IMR-90 (cell line): Measurements from ENCODE around the gene CAND1. TPM values are rescaled to one million over a fixed set of nuclear protein-coding genes. Genes with fewer than 3 reads are reported as not detected.

Experiments used
- ATAC-seq: fragments of 200-7000 bp; cut with Tn5 transposase; 2 replicates; pipeline ENCODE4 v1.9.1; 2020; ENCODE audit warnings: low read depth, mild to moderate bottlenecking, moderate library complexity
- BruUV-seq: library from RNA; stranded (reverse); fragments of 400-500 nt; replicated peaks from 2 replicates; lab custom pipeline; 2021; lab: Mats Ljungman, UMichigan
- CTCF ChIA-PET: fragments of 300-600 bp; formaldehyde crosslinking; extraction: SDS; loops from one replicate; lab custom pipeline; 2021; ENCODE audit warnings: antibody characterized with exemption; lab: Yijun Ruan, JAX
- POLR2A ChIA-PET: fragments of 300-600 bp; sonication (Branson Sonifier 250); formaldehyde crosslinking; loops from one replicate; lab custom pipeline; 2022; ENCODE audit warnings: antibody characterized with exemption; ENCODE audit not compliant: unreplicated experiment; lab: Charles Lee
- DNase-seq: peaks from one replicate; pipeline ENCODE4 v3.0.0; 2013
- H2AFZ ChIP-seq: replicated peaks from 2 replicates; pipeline ENCODE3; 2013; ENCODE audit warnings: low read length, mild to moderate bottlenecking; ENCODE audit not compliant: poor library complexity
- H2AK5ac ChIP-seq: 2 replicates; pipeline ENCODE4 v1.6.1; 2013; ENCODE audit warnings: low read depth, low read length, inconsistent platforms
- H2AK9ac ChIP-seq: replicated peaks from 2 replicates; pipeline ENCODE3; 2013; ENCODE audit warnings: mild to moderate bottlenecking, low read depth, low read length, moderate library complexity; ENCODE audit not compliant: poor library complexity
- H2BK120ac ChIP-seq: 2 replicates; pipeline ENCODE4 v1.6.1; 2013; ENCODE audit warnings: low read depth, low read length, inconsistent platforms
- H2BK15ac ChIP-seq: 3 replicates; pipeline ENCODE4 v1.6.1; 2013; ENCODE audit warnings: low read depth, low read length, inconsistent platforms
- H2BK20ac ChIP-seq: 2 replicates; pipeline ENCODE4 v1.6.1; 2013; ENCODE audit warnings: low read depth, mild to moderate bottlenecking, inconsistent platforms, low read length, moderate library complexity
- H2BK5ac ChIP-seq: 2 replicates; pipeline ENCODE4 v1.6.1; 2013; ENCODE audit warnings: mild to moderate bottlenecking, low read depth, low read length, inconsistent platforms; ENCODE audit not compliant: poor library complexity, severe bottlenecking
- H3K14ac ChIP-seq: replicated peaks from 2 replicates; pipeline ENCODE4 v1.6.1; 2013; ENCODE audit warnings: low read depth, low read length, inconsistent platforms
- H3K18ac ChIP-seq: 2 replicates; pipeline ENCODE4 v1.6.1; 2013; ENCODE audit warnings: low read depth, low read length, control low read depth
- H3K23ac ChIP-seq: 2 replicates; pipeline ENCODE4 v1.6.1; 2013; ENCODE audit warnings: low read depth, low read length, inconsistent platforms
- H3K27ac ChIP-seq: 2 replicates; pipeline ENCODE4 v1.5.1; 2013; ENCODE audit warnings: mild to moderate bottlenecking, control low read depth, low read length; ENCODE audit not compliant: insufficient read depth
- H3K27me3 ChIP-seq: 2 replicates; pipeline ENCODE4 v1.6.1; 2013; ENCODE audit warnings: low read length; ENCODE audit not compliant: control insufficient read depth, insufficient read depth
- H3K36me3 ChIP-seq: 2 replicates; pipeline ENCODE4 v1.6.1; 2013; ENCODE audit warnings: low read length, mixed read lengths; ENCODE audit not compliant: control insufficient read depth, insufficient read depth
- H3K4ac ChIP-seq: 2 replicates; pipeline ENCODE4 v1.6.1; 2013; ENCODE audit warnings: low read depth, low read length, inconsistent platforms
- H3K4me1 ChIP-seq: 2 replicates; pipeline ENCODE4 v1.6.1; 2013; ENCODE audit warnings: low read length, mixed read lengths; ENCODE audit not compliant: control insufficient read depth, insufficient read depth
- H3K4me2 ChIP-seq: 2 replicates; pipeline ENCODE4 v1.6.1; 2013; ENCODE audit warnings: low read depth, mild to moderate bottlenecking, control low read depth, low read length, moderate library complexity
- H3K4me3 ChIP-seq: 2 replicates; pipeline ENCODE4 v1.5.1; 2013; ENCODE audit warnings: low read depth, mild to moderate bottlenecking, control low read depth, low read length, moderate library complexity; ENCODE audit not compliant: insufficient read depth
- H3K56ac ChIP-seq: 2 replicates; pipeline ENCODE4 v1.6.1; 2013; ENCODE audit warnings: low read length, inconsistent platforms; ENCODE audit not compliant: insufficient read depth; ENCODE audit errors: extremely low read depth
- H3K79me1 ChIP-seq, 2 experiments: 2 replicates each; pipeline ENCODE4 v1.6.1; 2013; ENCODE audit warnings: low read length in 2 of 2, inconsistent platforms in 1 of 2, low read depth in 1 of 2
- H3K9ac ChIP-seq: 2 replicates; pipeline ENCODE4 v1.6.1; 2013; ENCODE audit warnings: low read depth, low read length, control low read depth
- H3K9me1 ChIP-seq: 2 replicates; pipeline ENCODE4 v1.6.1; 2013; ENCODE audit warnings: low read length, inconsistent platforms; ENCODE audit not compliant: insufficient read depth
- H3K9me3 ChIP-seq: 2 replicates; pipeline ENCODE4 v1.6.1; 2013; ENCODE audit warnings: low read length; ENCODE audit not compliant: control insufficient read depth, insufficient read depth
- H4K20me1 ChIP-seq: 2 replicates; pipeline ENCODE4 v1.6.1; 2013; ENCODE audit warnings: low read length, inconsistent platforms; ENCODE audit not compliant: insufficient read depth
- H4K5ac ChIP-seq: 2 replicates; pipeline ENCODE4 v1.6.1; 2013; ENCODE audit warnings: mild to moderate bottlenecking, low read depth, low read length, control low read depth
- H4K8ac ChIP-seq, 2 experiments: 2 replicates each; pipeline ENCODE4 v1.6.1; 2013; ENCODE audit warnings: low read depth in 2 of 2, low read length in 2 of 2, control low read depth in 1 of 2, inconsistent platforms in 1 of 2
- H4K91ac ChIP-seq: 2 replicates; pipeline ENCODE4 v1.6.1; 2013; ENCODE audit warnings: low read depth, low read length, inconsistent platforms; ENCODE audit not compliant: insufficient read depth
- CEBPB ChIP-seq: IDR thresholded peaks from 2 replicates; pipeline ENCODE4 v1.6.1; 2012; ENCODE audit warnings: low read depth, low read length, improper control_type of control experiment
- ELK1 ChIP-seq: fragments of 150-350 bp; IDR thresholded peaks from 2 replicates; pipeline ENCODE4 v1.6.1; 2016; ENCODE audit warnings: low read depth, mild to moderate bottlenecking, low read length, moderate library complexity, borderline replicate concordance
- WGBS, 2 experiments: methylation state at CpG; one replicate each; pipeline versions ENCODE4 v1.1.5 to v1.1.7; 2013; ENCODE audit warnings: missing lambda C conversion rate in 2 of 2; ENCODE audit not compliant: insufficient read length in 1 of 2; ENCODE audit errors: extremely low coverage in 2 of 2; 5-methylcytosine and 5-hydroxymethylcytosine counted together
- dilution Hi-C: fragments of 300-500 bp; cut with HindIII; formaldehyde crosslinking; loops from one replicate; pipeline ENCODE4 v1.14.3; 2018; ENCODE audit warnings: low sequenced_read_pairs; ENCODE audit not compliant: unreplicated experiment
- in situ Hi-C: fragments of 300-500 bp; cut with MboI; formaldehyde crosslinking; loops from 3 replicates; pipeline ENCODE4 v1.14.3; 2019; ENCODE audit warnings: low sequenced_read_pairs, inconsistent platforms, mixed read lengths
- intact Hi-C: fragments of 100-400 bp; cut with micrococcal nuclease; formaldehyde crosslinking; loops from 2 replicates; pipeline ENCODE4 v1.10.0; 2022
- polyA plus RNA-seq, 3 experiments: library from polyadenylated mRNA; depleted of rRNA; stranded (reverse); fragments of >200 nt; gene quantifications; 2 replicates each; pipeline ENCODE4 v1.2.3, GENCODE V29; 2012; ENCODE audit warnings: low replicate concordance in 1 of 3
- total RNA-seq: library from RNA; depleted of rRNA; stranded (reverse); fragments of >200 nt; gene quantifications from 2 replicates; pipeline ENCODE4 v1.2.3, GENCODE V29; 2012

The CAND1 gene
- total and polyA plus RNA-seq, 2 of the 4 experiments (the other 2 are of a cell fraction): 42.6 to 91.4 TPM

- ChIA-PET POLR2A (no interaction called here), CTCF (no interaction called here)
- no peak overlapping the region for H3K14ac ChIP-seq
- H2BK20ac ChIP-seq: no peak overlapping the region
- no peak overlapping the region for H2BK15ac ChIP-seq
- intact Hi-C loops (no loop called here), dilution Hi-C loops (no loop called here), in situ Hi-C loops (no loop called here)
- H2AFZ ChIP-seq: no peak overlapping the region
- H3K9me1 ChIP-seq: no peaks in the 10 kb centered on the region
- H3K9me3 ChIP-seq: no peaks in the 10 kb centered on the region
- H3K27ac ChIP-seq: no peak overlapping the region
- no peak overlapping the region for H3K23ac ChIP-seq
- H3K4me2 ChIP-seq: no peak overlapping the region
- no peaks in the 10 kb centered on the region for H3K36me3 ChIP-seq
- no peaks in the 10 kb centered on the region for H4K20me1 ChIP-seq
- H3K27me3 ChIP-seq: no peaks in the 10 kb centered on the region
- no TSS peak for BruUV-seq
- no peak overlapping the region for H2AK5ac ChIP-seq
- no peaks in the 10 kb centered on the region for H3K4me1 ChIP-seq
- TF ChIP-seq CEBPB: no peak
- no peak for TF ChIP-seq ELK1
- H3K18ac ChIP-seq: no peak overlapping the region
- no peak overlapping the region for H3K56ac ChIP-seq
- H3K79me1 ChIP-seq: no peaks in the 10 kb centered on the region
- DNase-seq (peak; percentile 40), ATAC-seq (peak; percentile 27; the same call in 1 of the 2 replicates)
- H3K9ac ChIP-seq: no peak overlapping the region
- H4K5ac ChIP-seq: no peak overlapping the region
- no CpG with 5 or more reads among the region's 2 CpGs for WGBS, 2 experiments
- no peak overlapping the region for H3K4ac ChIP-seq
- no peak overlapping the region for H2AK9ac ChIP-seq
- no peak overlapping the region for H3K4me3 ChIP-seq
- H4K8ac ChIP-seq: no peak overlapping the region
- no peak overlapping the region for H4K91ac ChIP-seq
- no peak overlapping the region for H2BK5ac ChIP-seq
- no peak overlapping the region for H2BK120ac ChIP-seq
Observed at GRCh38 chr12:67239061-67239460, 30.1 kb upstream of the CAND1 start.
